ENCODE results near the gene CDC42BPG.

The CDC42BPG gene

GRCh38 chr11:64871492-64871891 lies 27.0 kb upstream of the CDC42BPG start:
- H3K27ac ChIP-seq, result no peak overlapping the region

DNA sequence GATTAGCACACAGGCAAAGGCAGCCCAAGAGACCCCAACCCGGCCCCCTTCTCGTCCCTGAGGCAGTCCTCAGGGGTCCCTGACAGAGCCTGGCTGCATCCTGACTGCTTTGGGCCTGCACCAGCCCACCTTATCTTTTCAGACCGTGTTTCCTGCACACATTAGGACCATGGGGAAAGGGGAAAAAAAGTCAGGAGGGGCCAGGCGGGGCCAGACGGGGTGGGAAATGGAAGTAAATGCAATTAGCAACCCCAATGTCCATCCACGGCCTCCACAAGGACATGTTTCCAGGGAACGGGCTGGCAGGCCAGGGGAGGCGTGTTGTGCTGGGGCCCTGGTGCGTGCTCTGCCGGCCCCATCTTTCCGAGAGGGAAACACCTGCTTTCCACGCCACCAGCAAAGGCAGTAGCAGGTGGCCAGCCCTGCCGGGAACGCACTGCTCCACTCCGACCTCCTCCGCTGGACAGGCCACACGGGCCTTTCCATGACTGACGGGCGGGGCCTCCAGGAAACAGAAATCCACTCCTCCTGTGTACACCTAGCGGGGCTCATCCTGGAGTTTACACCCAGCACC lies 26.5 kb upstream of the CDC42BPG start:
- TF ChIP-seq, protein P1, sequence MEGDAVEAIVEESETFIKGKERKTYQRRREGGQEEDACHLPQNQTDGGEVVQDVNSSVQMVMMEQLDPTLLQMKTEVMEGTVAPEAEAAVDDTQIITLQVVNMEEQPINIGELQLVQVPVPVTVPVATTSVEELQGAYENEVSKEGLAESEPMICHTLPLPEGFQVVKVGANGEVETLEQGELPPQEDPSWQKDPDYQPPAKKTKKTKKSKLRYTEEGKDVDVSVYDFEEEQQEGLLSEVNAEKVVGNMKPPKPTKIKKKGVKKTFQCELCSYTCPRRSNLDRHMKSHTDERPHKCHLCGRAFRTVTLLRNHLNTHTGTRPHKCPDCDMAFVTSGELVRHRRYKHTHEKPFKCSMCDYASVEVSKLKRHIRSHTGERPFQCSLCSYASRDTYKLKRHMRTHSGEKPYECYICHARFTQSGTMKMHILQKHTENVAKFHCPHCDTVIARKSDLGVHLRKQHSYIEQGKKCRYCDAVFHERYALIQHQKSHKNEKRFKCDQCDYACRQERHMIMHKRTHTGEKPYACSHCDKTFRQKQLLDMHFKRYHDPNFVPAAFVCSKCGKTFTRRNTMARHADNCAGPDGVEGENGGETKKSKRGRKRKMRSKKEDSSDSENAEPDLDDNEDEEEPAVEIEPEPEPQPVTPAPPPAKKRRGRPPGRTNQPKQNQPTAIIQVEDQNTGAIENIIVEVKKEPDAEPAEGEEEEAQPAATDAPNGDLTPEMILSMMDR (conservative IDR thresholded peaks at IDR 0.05), result no peak
- no peak overlapping the region for H3K27ac ChIP-seq

More at GRCh38 chr11:64871492-64871891, 27.0 kb upstream of the CDC42BPG start:
- TF ChIP-seq, protein P1 (conservative IDR thresholded peaks at IDR 0.05), result no peak

- no peak overlapping the region for H3K27ac ChIP-seq
- TF ChIP-seq, protein P1 (conservative IDR thresholded peaks at IDR 0.05), result no peak
Measured at GRCh38 chr11:64870176-64870892, 25.9 kb upstream of the CDC42BPG start.

DNA sequence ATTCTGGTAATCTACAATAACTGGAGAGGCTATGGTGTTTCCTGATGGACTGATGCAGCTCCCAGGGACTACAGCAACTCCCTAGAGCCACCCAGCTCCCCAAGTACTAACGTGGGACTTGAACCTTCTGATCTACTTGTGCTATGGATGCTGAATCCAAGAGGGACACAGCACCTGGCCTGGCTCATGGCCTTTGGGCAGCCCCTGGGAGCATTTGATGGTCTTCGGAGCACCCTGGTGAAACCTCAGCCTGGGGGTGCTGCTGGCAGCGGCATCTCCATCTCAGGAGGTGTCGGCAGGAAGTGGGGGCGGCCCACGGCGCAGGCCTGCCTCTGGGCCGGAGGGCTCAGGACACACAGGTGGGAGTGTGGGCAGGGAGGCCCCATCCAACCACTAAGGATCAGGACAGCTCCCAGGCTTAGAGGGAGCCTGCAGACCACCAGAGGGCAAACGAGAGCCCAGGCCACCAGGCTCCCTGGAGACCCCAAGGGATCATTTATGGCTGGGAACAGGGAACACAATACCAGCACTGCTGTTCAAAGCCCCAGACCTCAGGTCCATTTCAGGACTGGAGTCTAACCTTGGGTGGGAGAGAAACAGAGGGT lies 25.2 kb upstream of the CDC42BPG start:
- TF ChIP-seq, protein P1 (conservative IDR thresholded peaks at IDR 0.05), result 0 out of 2 replicates have a peak, but pooled peaks have one; percentile 21
- H3K27ac ChIP-seq, result no peak overlapping the region

DNA sequence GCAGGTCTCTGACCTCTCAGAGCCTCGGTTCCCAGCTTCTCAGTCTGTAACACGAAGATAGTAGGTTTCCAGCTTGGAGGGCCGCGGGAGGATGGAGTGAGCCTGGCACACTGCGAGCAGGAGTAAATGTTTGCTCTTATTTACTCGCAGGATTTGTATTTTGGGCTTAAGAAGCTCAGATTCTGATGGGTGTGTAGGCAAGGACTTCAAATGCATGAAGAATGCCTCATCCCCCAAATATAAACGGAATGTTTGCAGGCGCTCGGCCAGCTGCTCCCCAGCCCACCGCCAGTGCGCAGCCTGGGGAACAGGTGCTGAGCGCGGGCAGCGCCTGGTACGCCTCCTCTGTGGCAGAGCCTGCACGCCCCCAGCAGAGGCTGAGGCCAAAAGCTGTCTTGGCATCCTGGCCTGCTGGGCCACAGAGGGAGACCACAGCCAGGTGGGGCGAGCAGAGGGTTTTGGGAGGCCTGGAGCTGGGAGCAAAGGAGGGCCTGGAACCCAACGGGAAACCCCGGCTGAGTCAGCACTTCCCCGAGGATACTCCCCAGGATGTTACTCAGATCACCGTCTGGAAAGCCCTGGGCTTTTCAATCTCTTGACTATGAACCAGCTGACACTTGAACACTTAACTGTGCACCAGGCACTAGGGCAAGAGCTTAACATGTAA lies 24.6 kb upstream of the CDC42BPG start:
- no peak overlapping the region for H3K27ac ChIP-seq
- TF ChIP-seq, protein P1 (conservative IDR thresholded peaks at IDR 0.05), result no peak

DNA sequence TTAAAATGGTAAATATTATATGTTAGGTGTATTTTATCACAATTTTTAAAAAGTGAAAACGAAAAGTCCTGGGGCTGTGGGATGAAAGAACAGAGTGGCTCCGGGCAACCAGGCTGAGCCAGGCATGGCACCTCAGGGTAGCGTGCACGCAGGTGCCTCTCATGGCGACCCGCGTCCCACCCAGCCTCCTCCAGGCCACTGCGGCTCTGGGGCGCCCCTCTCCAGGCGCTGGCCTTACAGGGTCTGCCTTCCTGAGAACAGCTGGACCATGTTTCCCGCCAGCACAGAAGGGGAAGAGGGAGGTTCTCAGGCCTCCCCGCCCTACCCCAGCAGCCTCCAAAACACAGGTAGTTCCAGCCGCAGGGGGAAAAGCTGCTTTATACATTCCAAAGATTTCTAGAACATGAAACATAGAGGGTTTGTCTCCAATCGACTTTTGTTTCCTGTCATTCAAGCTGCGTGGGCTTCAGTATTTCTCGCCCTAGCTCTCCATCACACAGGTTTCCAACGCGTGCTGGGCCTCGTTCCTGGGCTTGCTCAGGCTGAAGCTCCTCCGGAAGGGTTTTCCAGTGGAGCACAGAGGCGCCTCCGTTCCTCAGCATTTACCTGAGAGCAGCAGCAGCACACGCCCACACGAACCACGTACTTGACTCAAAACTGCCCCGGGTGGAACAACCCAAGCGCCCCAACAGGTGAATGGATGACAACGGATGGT lies 23.5 kb upstream of the CDC42BPG start:
- TF ChIP-seq, protein P1 (conservative IDR thresholded peaks at IDR 0.05), result no peak
- H3K27ac ChIP-seq, result no peak overlapping the region

DNA sequence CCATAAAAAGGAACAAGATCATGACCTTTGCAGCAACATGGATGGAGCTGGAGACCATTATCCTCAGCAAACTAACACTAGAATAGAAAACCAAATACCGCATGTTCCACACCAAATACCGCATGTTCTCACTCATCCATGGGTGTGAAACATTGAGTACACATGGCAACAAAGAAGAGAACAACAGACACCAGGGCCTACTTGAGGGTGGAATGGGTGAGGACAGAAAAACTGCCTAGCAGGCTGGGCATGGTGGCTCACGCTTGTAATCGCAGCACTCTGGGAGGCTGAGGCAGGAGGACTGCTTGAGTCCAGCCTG lies 21.7 kb upstream of the CDC42BPG start:
- no peak overlapping the region for H3K27ac ChIP-seq

More for the DNA sequence above, 21.7 kb upstream of the CDC42BPG start:
- TF ChIP-seq, protein P1 (conservative IDR thresholded peaks at IDR 0.05), result no peak
